ENCODE data around the gene CINP. TPM values are rescaled to one million over a fixed set of nuclear protein-coding genes. Genes with fewer than 3 reads are reported as not detected.

The CINP gene
- total RNA-seq, 2 donors from 2014 or later: 36.2 to 40.8 TPM

- Histone ChIP-seq H3K27me3 (replicated peaks; ENCODE audit: insufficient read depth) (no peaks in the 10 kb centered on the region), H3K4me3 (no peak overlapping the region), H3K9me3 (no peaks in the 10 kb centered on the region), H3K36me3 (peaks cover 0 to 4% of the 10 kb centered on the region in 2 donors), H3K4me1 (replicated peaks) (no peaks in the 10 kb centered on the region), H3K27ac (no peak overlapping the region)
- TF ChIP-seq CTCF (IDR thresholded peaks at IDR 0.05): no peak
- intact Hi-C loops (cut with DNase I): no loop called here
- WGBS: 94% methylated on average over 10 of the region's 10 CpGs
- no peak for DNase-seq (ENCODE audit: low spot score)
Measured at GRCh38 chr14:102351023-102351422, 11.7 kb downstream of the CINP start.

DNA sequence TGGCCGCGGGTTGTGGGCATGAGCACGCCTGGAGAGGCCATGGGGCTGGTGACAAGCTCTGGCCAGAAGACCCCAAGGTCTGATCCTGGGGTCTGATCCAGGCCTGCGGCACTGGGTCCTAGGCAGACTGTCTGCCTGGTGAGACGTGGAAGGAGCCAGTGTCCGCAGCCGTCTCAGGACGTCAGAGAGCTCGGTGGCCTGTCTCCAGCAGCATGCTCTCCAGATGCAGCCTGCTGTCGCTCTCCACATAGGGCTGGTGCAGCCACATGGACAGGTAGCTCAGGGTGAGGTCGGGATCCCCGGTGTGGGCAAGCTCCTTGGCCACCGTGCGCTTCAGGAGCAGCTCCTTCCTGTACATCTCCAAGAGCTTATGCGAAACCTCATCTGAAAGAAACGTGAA, 14.3 kb downstream of the CINP start:
- no peak overlapping the region for H3K27ac ChIP-seq
- TF ChIP-seq POLR2A (IDR thresholded peaks at IDR 0.05) (no peak), POLR2AphosphoS5 (IDR thresholded peaks at IDR 0.05) (no peak), CTCF (IDR thresholded peaks at IDR 0.05) (no peak)
- H3K36me3 ChIP-seq: peaks cover 0 to 3% of the 10 kb centered on the region in 2 donors
- H3K27me3 ChIP-seq (replicated peaks; ENCODE audit: insufficient read depth): no peaks in the 10 kb centered on the region
- intact Hi-C loops (cut with DNase I): no loop called here
- DNase-seq (ENCODE audit: low spot score): no peak
- H3K4me1 ChIP-seq (replicated peaks): no peaks in the 10 kb centered on the region
- no peak overlapping the region for H3K4me3 ChIP-seq
- no peaks in the 10 kb centered on the region for H3K9me3 ChIP-seq
- 85% methylated on average over 16 of the region's 16 CpGs for WGBS

GRCh38 chr14:102346645-102347044, 16.0 kb downstream of the CINP start:
- no peak for DNase-seq (ENCODE audit: low spot score)
- Histone ChIP-seq H3K4me3 (no peak overlapping the region), H3K27ac (no peak overlapping the region), H3K9me3 (no peaks in the 10 kb centered on the region), H3K27me3 (replicated peaks; ENCODE audit: insufficient read depth) (no peaks in the 10 kb centered on the region), H3K36me3 (peaks cover 0 to 3% of the 10 kb centered on the region in 2 donors), H3K4me1 (replicated peaks) (no peaks in the 10 kb centered on the region)
- 96% methylated on average over 4 of the region's 4 CpGs for WGBS
- TF ChIP-seq POLR2AphosphoS5 (IDR thresholded peaks at IDR 0.05) (no peak), POLR2A (IDR thresholded peaks at IDR 0.05) (no peak), CTCF (IDR thresholded peaks at IDR 0.05) (no peak)
- intact Hi-C loops (cut with DNase I): no loop called here

GRCh38 chr14:102345232-102345631, 17.5 kb downstream of the CINP start:
- no peak overlapping the region for H3K4me3 ChIP-seq
- no peaks in the 10 kb centered on the region for H3K4me1 ChIP-seq (replicated peaks)
- 81% methylated on average over 3 of the region's 3 CpGs for WGBS
- TF ChIP-seq CTCF (IDR thresholded peaks at IDR 0.05) (no peak), POLR2AphosphoS5 (IDR thresholded peaks at IDR 0.05) (no peak), POLR2A (IDR thresholded peaks at IDR 0.05) (no peak)
- H3K9me3 ChIP-seq: no peaks in the 10 kb centered on the region
- no peak overlapping the region for H3K27ac ChIP-seq
- no peaks in the 10 kb centered on the region for H3K27me3 ChIP-seq (replicated peaks; ENCODE audit: insufficient read depth)
- intact Hi-C loops (cut with DNase I): no loop called here
- H3K36me3 ChIP-seq: peaks cover 0 to 3% of the 10 kb centered on the region in 2 donors
- no peak for DNase-seq (ENCODE audit: low spot score)

GRCh38 chr14:102344485-102344884, 18.2 kb downstream of the CINP start:
- intact Hi-C loops (cut with DNase I): no loop called here

More at GRCh38 chr14:102344485-102344884, 18.2 kb downstream of the CINP start:
- Histone ChIP-seq H3K27ac (no peak overlapping the region), H3K36me3 (peaks cover 0 to 3% of the 10 kb centered on the region in 2 donors), H3K9me3 (no peaks in the 10 kb centered on the region), H3K4me3 (no peak overlapping the region), H3K4me1 (replicated peaks) (no peaks in the 10 kb centered on the region), H3K27me3 (replicated peaks; ENCODE audit: insufficient read depth) (no peaks in the 10 kb centered on the region)
- TF ChIP-seq POLR2A (IDR thresholded peaks at IDR 0.05) (no peak), CTCF (IDR thresholded peaks at IDR 0.05) (no peak), POLR2AphosphoS5 (IDR thresholded peaks at IDR 0.05) (no peak)
- DNase-seq (ENCODE audit: low spot score): no peak
- WGBS: 83% methylated on average over 5 of the region's 5 CpGs
